ENCODE results near the gene PPP5C. TPM values are rescaled to one million over a fixed set of nuclear protein-coding genes. Genes with fewer than 3 reads are reported as not detected.
A peak's percentile ranks its signal among the peaks of the same experiment; 100 is the strongest.

Gene PPP5C
- polyA plus RNA-seq, 3 donors, result 9.9 to 76.3 (median 12.6) TPM

GRCh38 chr19:46381756-46382345 is 35.0 kb downstream of the PPP5C start:
- peaks cover 79 to 90% of the 10 kb centered on the region in 2 donors for H3K36me3 Mint-ChIP-seq

DNA sequence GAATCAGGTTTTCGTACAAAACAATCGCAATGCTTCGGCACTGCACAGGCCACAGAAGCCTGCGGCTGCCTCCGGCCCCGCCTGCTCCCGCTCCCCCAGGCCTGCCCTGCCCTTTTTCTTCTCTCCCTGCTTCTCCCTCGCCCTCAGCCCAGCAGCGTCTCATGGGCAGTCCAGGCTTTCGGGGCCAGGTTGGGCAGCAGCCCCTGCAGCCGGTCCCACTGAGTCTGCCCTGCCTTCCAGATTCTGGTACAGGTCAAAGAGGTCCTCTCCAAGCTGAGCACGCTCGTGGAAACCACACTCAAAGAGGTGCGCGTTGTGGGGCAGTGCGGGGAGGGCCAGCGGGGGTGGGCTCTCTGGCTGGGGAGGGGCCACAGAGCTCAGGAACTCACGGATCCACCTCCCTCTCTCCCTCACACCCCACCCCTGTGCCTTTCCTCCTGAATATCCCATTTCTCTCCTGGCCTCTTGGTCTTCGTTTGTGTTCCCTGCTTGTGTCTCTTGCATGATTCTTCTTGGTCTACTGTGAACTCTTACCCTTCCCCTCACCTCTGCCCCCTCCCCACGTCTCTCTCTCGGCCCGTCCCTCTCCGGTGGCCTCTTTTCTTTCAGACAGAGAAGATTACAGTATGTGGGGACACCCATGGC is 36.4 kb downstream of the PPP5C start:
- 98% methylated on average over 20 of the region's 23 CpGs for WGBS (ENCODE audit: insufficient coverage)
- Mint-ChIP-seq H3K4me1 (no peaks in the 10 kb centered on the region), H3K9me3 (peaks cover 0 to 3% (median 0%) of the 10 kb centered on the region in 7 donors), H3K36me3 (peaks cover 79 to 92% of the 10 kb centered on the region in 2 donors), H3K27ac (peak overlapping the region in 3 of 7 donors; percentile 32 to 72 (median 50)), H3K27me3 (ENCODE audit: low read depth in 3 of 3) (peaks cover 0 to 2% (median 0%) of the 10 kb centered on the region in 3 donors), H3K4me3 (no peak overlapping the region)
- H3K36me3 ChIP-seq (replicated peaks in 1 of 2; ENCODE audit: control insufficient read depth in 1 of 2, insufficient read depth in 2 of 2, low read length in 2 of 2), result peaks cover 81 to 100% of the 10 kb centered on the region in 2 donors
- no peaks in the 10 kb centered on the region for H3K79me2 ChIP-seq (ENCODE audit: insufficient read depth, low read length)
- TF ChIP-seq, protein P1, sequence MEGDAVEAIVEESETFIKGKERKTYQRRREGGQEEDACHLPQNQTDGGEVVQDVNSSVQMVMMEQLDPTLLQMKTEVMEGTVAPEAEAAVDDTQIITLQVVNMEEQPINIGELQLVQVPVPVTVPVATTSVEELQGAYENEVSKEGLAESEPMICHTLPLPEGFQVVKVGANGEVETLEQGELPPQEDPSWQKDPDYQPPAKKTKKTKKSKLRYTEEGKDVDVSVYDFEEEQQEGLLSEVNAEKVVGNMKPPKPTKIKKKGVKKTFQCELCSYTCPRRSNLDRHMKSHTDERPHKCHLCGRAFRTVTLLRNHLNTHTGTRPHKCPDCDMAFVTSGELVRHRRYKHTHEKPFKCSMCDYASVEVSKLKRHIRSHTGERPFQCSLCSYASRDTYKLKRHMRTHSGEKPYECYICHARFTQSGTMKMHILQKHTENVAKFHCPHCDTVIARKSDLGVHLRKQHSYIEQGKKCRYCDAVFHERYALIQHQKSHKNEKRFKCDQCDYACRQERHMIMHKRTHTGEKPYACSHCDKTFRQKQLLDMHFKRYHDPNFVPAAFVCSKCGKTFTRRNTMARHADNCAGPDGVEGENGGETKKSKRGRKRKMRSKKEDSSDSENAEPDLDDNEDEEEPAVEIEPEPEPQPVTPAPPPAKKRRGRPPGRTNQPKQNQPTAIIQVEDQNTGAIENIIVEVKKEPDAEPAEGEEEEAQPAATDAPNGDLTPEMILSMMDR (IDR thresholded peaks at IDR 0.05), result no peak
- no peak for DNase-seq
- no peak overlapping the region for H3K27ac ChIP-seq (ENCODE audit: low read depth in 1 of 2, low read length in 2 of 2)
- H3K4me3 ChIP-seq (replicated peaks in 1 of 3; ENCODE audit: low read depth in 2 of 3, low read length in 3 of 3), result no peak overlapping the region
- intact Hi-C loops (cut with micrococcal nuclease), result no loop called here
- H3K9me3 ChIP-seq (replicated peaks in 1 of 2; ENCODE audit: control insufficient read depth in 1 of 2, insufficient read depth in 1 of 2, low read length in 2 of 2), result no peaks in the 10 kb centered on the region
- no peaks in the 10 kb centered on the region for H3K4me1 ChIP-seq (ENCODE audit: control insufficient read depth in 1 of 2, insufficient read depth in 2 of 2, low read length in 2 of 2)
- H4K20me1 ChIP-seq (ENCODE audit: insufficient read depth, low read length), result no peaks in the 10 kb centered on the region
- H3K9ac ChIP-seq (ENCODE audit: insufficient read depth, low read length, poor library complexity, severe bottlenecking), result no peak overlapping the region
- no peak overlapping the region for H3K4me2 ChIP-seq (replicated peaks; ENCODE audit: extremely low read depth, low read length, poor library complexity, severe bottlenecking)
- H3K27me3 ChIP-seq (ENCODE audit: control insufficient read depth in 2 of 2, insufficient read depth in 2 of 2, low read length in 2 of 2), result no peaks in the 10 kb centered on the region
- H2AFZ ChIP-seq (ENCODE audit: insufficient read depth, low read depth, low read length, poor library complexity, severe bottlenecking), result no peak overlapping the region

More at GRCh38 chr19:46381756-46382345, 35.0 kb downstream of the PPP5C start:
- H4K20me1 ChIP-seq (ENCODE audit: insufficient read depth, low read length), result no peaks in the 10 kb centered on the region
- Mint-ChIP-seq H3K27me3 (ENCODE audit: low read depth in 3 of 3) (peaks cover 0 to 4% (median under 1%) of the 10 kb centered on the region in 3 donors), H3K4me3 (no peak overlapping the region), H3K4me1 (no peaks in the 10 kb centered on the region), H3K9me3 (peaks cover 0 to 3% (median 0%) of the 10 kb centered on the region in 7 donors), H3K27ac (peak overlapping the region in 2 of 7 donors; percentile 3 to 75)
- peaks cover 75 to 100% of the 10 kb centered on the region in 2 donors for H3K36me3 ChIP-seq (replicated peaks in 1 of 2; ENCODE audit: control insufficient read depth in 1 of 2, insufficient read depth in 2 of 2, low read length in 2 of 2)
- no peaks in the 10 kb centered on the region for H3K4me1 ChIP-seq (ENCODE audit: control insufficient read depth in 1 of 2, insufficient read depth in 2 of 2, low read length in 2 of 2)
- intact Hi-C loops (cut with micrococcal nuclease), result no loop called here
- TF ChIP-seq, protein P1 (IDR thresholded peaks at IDR 0.05), result no peak
- 97% methylated on average over 14 of the region's 15 CpGs for WGBS (ENCODE audit: insufficient coverage)
- H3K79me2 ChIP-seq (ENCODE audit: insufficient read depth, low read length), result no peaks in the 10 kb centered on the region
- no peak overlapping the region for H3K27ac ChIP-seq (ENCODE audit: low read depth in 1 of 2, low read length in 2 of 2)
- H3K9me3 ChIP-seq (replicated peaks in 1 of 2; ENCODE audit: control insufficient read depth in 1 of 2, insufficient read depth in 1 of 2, low read length in 2 of 2), result no peaks in the 10 kb centered on the region
- H3K9ac ChIP-seq (ENCODE audit: insufficient read depth, low read length, poor library complexity, severe bottlenecking), result no peak overlapping the region
- no peak overlapping the region for H2AFZ ChIP-seq (ENCODE audit: insufficient read depth, low read depth, low read length, poor library complexity, severe bottlenecking)
- DNase-seq, result no peak
- H3K4me3 ChIP-seq (replicated peaks in 1 of 3; ENCODE audit: low read depth in 2 of 3, low read length in 3 of 3), result no peak overlapping the region
- no peaks in the 10 kb centered on the region for H3K27me3 ChIP-seq (ENCODE audit: control insufficient read depth in 2 of 2, insufficient read depth in 2 of 2, low read length in 2 of 2)
- no peak overlapping the region for H3K4me2 ChIP-seq (replicated peaks; ENCODE audit: extremely low read depth, low read length, poor library complexity, severe bottlenecking)
